GM19023 (cell line): ENCODE measurements around the gene SMIM12.
"Not testable (repeated sequence)": the region's sequence is repeated elsewhere in the genome, so short reads cannot be mapped to it uniquely, and the experiment has no call there.

Experiments
- ATAC-seq: cut with Tn5 transposase; IDR thresholded peaks from one replicate; pipeline ENCODE4 v1.9.1; 2021; ENCODE audit warnings: mild to moderate bottlenecking, moderate library complexity; ENCODE audit not compliant: unreplicated experiment

SMIM12 gene

DNA sequence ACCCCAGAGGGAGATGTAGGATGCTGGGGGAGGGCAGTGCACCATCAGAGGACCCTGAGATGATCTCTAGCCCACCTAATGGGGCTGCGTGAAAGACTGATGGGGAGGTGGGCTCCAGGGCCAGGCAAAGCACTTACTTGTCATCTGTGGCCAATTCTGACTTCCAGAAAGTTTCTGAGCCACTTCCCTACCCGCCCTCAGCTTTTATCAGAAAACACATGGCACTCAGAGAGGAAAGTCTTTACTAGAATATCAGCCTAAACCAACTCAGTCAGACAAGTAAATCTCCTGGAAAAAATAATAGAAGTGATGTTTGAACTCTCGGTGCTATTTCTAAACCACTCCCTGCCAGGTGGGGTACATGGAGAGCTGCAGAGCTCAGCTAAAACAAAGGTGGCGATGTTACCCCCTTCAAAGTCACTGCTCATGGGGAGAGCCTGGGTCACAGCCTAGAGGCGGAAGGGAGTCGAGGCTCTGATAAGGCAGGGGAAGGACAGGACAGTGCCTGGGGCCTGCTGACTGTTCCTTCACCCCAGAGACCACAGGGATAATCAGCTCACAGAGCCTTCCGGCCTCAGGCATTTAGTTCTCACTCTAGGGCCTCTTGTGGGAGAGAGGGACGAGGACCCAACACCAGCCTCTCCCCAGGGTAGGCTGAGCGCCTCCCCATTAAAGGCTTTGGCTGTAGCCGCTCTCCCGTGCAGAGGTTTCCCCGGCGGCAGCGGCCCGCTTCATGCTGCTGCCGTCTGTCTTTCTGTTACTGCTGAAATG lies 14.2 kb downstream of the SMIM12 start:
- ATAC-seq: no peak

DNA sequence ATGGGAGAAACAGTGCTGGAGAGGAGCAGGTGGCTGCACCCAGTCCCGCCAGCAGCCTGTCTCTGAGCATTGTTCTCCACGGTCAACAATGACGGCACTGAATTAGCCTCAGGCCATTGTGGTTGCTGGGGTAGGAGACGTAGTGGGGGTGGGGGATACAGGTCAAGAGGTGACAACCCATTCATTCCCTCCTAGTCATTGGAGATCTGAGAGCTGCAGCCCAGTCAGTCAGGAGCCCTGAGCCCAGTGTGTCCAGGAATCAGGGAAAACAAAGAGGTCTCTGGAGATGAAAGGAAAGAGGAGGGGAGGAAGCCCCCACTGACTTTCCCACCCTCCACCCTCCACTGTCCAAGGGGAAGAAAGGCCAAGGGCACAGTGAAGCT lies 15.3 kb downstream of the SMIM12 start:
- ATAC-seq: no peak

DNA sequence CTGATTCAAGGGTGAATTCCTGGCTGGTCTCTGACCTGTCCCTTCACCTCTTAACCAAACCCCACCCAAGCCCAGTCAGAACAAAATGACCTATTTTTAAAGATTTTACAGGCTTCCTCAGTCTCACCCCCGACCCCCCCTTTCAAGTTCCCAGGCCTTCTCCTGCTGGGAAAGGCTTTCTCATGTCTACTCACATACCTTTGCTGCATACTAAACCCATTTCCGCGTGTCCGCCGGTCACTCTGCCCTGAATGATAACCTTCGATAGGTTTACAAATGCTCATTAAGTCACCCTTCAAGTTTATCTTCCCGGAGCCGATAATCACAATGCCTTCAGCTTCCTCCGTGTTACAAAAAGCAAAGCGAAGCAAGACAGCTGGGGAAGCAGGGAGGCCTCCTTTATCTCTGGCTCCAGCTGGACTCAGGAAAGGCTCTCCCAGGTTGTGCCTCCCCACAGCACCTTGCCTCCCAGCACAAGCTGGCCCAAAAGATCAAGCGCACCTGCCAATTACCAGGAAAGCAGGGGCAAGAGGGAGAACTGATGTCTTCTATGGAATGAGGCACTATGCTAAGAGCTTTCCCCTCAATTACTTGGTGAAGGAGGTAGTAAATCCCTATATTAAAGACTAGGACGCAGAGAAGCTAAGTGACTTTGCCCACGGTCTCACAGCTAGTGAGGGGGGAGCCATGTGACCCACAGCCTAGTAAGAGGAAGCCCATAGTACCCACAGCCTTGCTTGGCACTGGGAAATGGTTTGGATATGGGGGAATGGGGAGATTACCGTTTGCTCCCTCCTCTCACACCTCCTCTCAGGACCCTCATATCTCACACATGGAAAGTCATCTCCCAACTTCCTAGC lies 15.9 kb downstream of the SMIM12 start:
- ATAC-seq: no peak

DNA sequence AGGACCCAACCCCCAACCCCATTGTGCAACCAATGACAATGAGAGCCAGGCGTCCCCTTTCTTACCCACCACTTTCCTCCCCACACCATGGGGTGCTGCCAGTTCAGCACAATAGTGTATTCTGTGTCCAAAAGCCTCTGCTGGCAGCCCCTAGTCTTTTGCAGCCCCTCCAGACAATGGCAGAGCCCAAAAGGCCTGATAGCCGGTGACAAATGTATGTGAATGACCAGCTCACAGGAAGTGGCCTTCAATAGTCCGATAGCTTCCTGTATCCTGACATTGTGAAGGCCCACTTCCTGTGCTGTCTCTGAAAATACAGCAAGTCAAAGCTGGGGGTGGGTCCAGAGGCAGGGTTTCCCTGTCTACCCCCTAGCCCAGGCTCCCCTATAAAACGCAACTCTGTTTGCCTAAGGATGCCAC lies 16.6 kb downstream of the SMIM12 start:
- ATAC-seq: no peak

DNA sequence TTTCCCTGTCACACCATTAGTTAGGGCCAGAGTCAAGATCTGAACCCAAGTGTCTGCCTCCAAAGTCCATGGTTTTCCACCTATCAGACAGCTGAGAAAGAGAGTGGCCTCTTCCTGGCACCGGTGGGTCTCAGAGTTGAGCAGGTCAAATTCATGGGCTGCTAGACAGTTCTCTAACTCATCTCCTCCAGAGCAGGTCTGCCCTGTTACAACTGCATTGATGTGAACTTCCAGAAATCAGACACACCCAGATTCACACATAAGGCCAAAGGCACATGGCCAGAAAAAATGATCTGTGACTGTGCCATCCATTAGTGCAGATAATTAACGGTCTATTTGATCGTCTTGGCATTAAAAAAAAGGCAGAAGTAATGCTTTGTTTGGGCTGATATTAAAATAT lies 17.5 kb downstream of the SMIM12 start:
- no peak for ATAC-seq

DNA sequence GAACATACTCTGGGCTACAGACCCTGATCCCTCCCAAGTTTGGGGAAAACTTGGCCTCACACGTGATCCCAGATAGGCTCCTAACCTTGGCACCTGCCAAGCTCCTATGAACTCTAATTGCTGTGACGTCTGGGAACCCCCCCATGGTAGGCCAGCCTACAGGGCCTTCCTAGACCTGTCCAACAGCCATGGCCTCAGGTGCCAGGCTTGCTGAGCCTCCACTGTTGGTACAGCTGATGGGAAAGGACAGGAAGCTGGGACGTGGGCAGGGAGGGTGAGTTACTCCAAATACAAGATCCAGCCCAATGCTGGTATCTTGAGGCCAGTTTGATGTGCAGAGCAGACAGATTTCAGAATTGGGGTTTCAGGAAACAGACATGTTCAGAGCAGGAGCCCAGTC lies 19.1 kb downstream of the SMIM12 start:
- ATAC-seq: no peak

DNA sequence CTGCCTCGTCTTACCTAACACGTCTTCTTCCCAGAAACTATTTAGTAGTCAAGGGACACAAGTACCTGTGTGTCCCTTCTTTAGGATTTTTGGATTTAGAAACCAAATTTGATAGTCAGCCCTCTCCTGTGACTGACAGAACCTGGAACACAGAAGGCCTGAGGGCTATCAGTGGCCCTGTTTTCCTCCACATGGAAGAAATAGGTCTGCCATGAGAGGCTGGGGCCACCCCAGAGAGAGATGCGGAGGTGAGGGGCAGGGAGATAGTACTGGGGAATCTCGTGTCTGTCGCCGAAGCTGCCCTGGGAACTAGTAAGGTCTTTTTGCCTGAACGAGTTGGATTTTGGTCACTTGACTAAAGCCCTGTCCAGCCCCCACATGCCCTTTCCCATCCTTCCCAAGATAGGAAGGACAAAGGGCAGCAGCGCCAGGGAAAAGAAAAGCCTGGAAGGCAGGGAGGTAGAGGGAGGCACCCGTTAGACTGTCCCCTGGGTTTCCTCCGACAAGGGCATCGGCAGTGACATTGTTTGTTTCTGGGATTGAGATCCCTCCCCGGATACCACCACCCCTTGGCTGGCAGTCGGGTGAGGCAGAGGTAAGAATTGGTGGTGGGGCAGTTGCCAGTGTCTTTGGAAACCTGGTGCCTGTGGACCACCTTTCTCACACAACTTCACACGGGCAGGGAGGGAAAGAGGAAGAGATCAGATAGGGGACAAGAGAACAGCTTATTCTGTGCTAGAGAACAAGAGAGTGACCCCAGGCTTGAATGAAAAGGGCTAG lies 19.8 kb downstream of the SMIM12 start:
- no peak for ATAC-seq

DNA sequence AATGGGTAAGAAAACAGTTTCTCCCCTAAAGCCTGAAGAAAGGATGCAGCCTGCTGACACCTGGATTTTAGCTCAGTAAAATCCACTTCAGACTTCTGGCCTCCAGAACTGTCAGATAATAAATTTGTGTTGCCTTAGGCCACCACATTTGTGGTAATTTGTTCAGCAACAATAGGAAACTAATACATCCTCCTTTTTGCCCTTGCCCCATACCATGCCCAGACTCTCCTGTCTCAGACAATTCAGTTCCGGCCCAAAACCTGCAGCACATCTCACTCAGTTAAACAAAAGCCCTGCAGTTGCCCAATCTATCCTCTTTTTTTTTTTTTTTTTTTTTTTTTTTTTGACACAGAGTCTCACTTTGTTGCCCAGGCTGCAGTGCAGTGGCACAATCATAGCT lies 25.8 kb downstream of the SMIM12 start:
- no peak for ATAC-seq

DNA sequence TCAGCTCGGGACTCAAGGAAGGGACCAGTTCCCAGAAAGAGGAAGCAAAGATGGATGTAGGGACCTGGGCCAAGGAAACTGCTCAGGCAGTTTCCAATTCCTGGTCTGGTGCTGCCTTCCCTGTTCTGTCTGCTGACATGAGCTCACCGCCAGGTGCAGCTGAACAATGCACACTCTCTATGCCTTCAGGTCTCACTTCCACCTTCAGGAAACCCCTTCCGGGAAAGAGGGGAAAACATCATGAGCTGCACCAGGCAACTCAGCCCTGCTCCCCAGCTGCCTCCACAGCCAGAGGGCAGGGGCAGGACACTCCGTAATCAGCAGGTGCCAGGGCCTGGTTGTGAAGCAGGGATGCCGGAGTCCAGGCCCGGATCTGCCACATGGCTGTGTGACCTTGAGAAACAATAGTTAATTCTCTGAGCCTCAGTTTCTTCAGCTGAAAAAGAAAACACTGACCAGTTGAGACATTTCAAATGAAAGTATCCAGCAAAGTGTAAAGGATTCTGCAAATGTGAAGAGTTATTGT lies 27.8 kb downstream of the SMIM12 start:
- no peak for ATAC-seq

DNA sequence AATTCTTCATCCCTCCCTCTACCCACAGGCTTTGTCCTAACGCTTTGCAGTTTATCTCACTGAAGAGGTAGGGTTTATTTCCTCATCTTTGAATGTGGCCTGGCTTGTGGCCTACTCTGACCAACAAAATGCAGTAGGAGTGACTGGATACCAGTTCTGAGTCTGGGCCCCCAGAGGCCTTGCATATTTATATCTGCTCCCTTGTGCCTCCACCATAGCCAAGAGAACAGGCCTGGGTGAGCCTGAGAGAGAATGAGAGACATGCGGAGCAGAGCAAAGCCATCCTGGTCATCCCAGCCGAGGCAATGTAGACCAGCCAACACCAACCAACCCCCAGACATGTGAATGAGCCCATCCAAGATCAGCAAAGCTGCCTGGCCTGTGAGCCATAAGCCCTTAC lies 30.3 kb downstream of the SMIM12 start:
- ATAC-seq: no peak

DNA sequence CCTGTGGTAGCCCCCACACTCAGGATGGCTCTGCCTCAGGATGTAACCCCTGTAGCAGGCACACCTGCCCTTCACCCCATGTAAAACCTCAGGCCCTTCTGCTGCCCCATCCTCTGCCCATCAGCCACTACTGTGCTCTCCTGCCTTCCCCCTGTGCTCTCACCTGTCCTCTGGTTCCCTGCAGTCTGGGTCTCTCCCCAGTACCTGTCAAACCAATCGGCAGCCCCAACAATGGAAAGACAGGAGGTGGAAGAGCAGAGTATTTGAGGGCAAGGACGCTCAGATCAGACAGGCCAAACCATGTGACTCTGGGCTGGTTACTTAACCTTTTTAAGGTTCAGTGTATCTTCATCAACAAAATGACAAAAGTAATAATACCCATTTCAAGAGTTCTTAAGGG lies 30.9 kb downstream of the SMIM12 start:
- ATAC-seq: no peak

DNA sequence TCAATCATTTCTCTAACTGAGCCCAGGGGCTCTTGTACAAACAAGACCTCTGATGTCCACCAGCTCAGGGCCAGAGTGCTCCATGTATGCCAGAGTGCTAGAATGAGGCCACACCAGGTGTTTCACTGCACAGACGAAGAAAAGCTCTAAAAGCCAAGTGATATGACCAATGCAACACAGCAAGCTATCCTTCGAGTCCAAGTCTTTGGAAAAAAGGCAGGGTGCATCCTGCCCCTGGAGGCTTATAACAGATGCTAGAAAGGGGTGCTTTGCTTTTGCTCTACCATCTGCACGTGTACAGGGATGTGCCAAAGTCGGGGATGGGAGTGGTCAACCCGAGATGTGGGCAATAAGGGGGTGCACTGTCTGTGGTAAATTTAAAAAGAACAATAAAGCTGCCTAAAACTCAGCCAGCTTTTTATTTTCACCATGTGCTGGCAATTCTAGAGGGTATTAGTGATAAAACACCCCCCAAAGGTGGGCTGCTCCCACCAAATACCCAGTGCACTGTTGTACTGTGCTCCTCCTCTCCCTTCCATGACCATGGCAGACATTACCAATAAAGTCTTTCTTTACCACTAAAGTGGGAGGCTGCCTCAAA lies 32.1 kb downstream of the SMIM12 start:
- no peak for ATAC-seq

DNA sequence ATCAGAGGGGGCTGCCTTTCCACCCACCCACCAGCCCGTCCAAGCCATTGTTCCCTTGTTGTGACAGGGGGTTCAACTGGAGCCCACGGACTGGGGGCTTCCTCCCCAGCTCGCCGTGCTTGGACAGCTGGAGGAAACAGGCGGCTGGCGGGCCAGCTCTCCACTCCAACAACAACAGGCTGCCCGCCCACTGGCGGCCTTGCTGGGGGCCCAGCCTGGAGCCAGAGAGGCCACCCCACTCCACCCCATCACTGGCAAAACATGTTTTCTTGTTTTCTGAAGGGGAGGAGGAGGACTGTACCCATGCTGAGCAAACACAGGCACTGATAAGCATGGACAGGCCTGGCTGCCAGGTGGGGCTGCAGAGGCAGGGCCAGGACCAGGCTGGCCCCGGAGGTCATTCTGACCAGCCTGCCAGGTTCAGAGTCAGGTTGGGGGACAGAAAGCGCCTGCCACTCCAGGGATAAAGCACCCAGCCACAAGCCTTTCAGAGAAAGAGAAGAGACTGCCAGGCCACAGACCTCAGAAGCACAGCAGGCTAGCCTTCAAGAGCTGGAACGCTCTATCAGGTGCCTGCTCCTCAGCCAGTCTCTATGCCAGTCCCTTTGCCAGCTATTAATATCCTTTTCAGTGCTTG lies 34.0 kb downstream of the SMIM12 start:
- ATAC-seq: no peak

DNA sequence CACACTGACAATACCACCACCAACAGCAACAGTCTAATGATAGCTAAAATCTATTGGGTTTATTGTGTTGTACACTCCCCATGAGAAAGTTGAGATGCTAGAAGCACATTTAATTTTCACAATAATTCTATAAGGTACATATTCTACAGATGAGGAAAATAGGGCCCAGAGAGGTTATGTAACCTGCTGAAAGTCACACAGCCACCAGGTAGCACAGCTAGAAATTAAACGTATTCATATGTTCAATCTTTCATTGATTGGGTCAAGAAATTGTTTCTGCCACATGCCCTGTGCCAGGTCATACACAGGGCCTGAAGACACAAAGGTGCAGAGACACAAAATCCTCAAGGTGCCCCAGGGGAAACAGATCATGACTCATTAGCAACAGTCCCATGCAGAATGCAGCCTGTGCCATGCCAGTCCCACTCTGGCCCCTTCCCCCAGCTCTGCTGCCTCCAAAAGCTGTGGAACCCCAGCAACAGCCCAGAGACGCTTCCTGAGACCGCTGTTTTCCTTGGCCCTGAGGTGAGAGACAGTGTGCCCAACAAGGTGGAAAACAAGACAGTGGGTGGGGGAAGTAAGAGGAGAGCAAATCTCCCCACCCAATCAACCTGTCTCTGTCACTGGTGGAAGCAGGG lies 34.6 kb downstream of the SMIM12 start:
- no peak for ATAC-seq

DNA sequence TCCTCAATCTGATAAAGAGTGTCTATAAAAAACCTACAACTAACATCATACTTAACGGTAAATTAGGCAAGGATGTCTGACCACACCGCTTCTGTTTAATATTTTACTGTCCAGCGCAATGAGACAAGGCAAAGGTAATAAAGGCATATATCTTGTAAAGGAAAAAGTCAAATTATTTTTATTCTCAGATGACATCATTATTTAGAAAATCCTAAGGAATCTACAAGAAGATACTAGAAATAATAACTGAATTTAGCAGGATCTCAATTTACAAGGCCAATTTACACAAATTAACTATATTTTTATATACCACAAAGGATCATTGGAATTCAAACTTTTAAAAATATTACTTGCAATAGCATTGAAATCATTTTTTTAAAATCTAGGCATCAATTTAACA lies 37.3 kb downstream of the SMIM12 start:
- ATAC-seq: no peak

DNA sequence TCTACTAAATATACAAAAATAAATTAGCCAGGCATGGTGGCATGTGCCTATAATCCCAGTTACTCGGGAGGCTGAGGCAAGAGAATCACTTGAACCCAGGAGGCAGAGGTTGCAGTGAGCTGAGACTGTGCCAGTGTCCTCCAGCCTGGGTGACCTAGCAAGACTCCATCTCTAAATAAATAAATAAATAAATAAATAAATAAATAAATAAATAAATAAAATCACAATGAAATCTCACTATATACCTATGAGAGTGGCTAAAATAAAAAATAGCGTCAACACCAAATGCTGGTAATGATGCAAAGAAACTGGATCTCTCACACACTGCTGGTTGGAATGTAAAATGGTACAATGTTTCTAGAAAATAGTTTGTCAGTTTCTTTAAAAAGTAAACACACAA lies 40.7 kb downstream of the SMIM12 start:
- ATAC-seq: not testable (repeated sequence)

DNA sequence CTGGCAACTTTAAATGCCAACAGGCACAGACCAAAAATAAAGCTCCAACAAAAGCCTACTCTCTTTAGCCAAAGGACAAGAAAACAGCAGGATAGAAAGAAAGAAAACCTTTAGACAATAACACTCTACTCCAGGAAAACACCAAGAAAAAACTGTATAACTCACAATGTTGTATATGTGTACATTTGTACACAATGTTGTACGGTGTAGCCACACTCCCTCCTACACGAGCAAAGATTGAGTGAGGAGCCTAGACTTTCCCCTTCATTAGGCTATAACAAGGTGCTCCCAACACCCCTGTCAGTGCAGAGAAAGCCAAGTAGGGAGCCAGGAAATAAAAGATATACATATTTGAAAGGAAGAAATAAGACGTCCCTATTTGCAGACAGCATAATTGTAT lies 42.8 kb downstream of the SMIM12 start:
- no peak for ATAC-seq

DNA sequence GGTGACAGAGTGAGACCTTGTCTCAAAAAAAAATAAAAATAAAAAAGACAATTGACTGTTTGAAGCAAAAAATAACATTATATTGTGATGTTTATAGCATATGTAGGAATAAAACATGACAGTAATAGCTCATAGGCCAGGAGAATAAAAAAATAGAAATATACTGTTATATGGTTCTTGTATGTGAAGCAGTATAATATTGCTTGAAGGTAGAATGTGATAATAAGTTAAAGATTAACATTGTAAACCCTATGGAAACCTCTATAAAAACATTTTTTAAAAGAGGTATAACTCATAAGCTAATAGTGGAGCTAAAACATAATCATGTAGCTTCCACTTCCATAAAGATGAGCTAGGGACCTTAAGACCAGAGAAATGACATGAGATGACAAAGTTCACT lies 43.2 kb downstream of the SMIM12 start:
- no peak for ATAC-seq

DNA sequence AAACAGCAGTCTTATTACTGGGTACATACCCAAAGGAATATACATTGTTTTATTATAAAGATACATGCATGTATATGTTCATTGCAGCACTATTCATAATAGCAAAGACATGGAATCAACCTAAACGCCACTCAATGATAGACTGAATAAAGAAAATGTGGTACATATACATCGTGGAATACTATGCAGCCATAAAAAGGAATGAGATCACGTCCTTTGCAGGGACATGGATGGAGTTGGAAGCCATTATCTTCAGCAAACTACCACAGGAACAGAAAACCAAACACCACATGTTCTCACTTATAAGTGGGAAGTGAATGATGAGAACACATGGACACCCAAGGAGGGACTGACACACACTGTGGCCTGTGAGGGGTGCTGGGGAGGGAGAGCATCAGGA lies 48.8 kb downstream of the SMIM12 start:
- ATAC-seq: not testable (repeated sequence)
